ENCODE results near the gene KANK4. TPM values are rescaled to one million over a fixed set of nuclear protein-coding genes. Genes with fewer than 3 reads are reported as not detected.
"Not testable (repeated sequence)": the region's sequence is repeated elsewhere in the genome, so short reads cannot be mapped to it uniquely, and the experiment has no call there.

KANK4 gene
- total RNA-seq, 1 donor from 2014 or later = 1.2 TPM

DNA sequence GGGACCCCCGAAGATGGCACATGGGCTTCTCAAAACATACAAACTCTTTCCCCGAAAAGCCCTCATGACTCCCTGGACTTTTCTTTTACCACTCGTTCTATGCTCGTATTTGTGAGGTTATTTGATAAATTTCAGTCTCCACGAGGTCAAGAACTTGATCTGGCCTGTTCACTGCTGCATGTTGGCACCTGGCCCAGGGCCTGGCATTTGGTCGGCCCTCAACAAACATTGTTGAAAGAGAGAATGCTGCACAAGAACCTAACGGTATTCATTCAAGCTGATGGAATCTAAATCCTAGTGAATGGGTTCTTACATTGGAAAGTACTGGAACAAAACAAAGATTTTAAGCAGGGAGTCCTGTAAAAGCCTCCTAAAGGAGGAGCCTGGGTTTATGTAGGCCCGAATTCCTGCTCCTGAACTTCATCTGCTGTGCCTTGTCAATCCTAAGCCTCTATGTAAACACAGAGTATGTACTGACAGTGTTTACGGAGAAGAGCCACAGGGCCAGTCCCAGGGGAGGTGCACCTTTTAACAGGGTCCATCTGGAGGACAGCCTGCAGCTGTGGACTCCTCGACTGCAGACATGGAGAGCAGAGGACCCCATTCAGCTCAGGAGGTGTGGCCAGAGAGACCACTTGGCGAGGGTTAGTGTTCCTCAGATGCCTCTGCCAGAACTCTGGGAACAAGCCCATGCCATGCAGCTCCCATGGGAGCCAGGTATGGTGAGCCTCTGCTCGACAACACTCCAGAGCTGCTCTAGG is 77.7 kb downstream of the KANK4 start:
- DNase-seq (ENCODE audit: low spot score in 2 of 2) (no peak), FAIRE-seq (no peak)

DNA sequence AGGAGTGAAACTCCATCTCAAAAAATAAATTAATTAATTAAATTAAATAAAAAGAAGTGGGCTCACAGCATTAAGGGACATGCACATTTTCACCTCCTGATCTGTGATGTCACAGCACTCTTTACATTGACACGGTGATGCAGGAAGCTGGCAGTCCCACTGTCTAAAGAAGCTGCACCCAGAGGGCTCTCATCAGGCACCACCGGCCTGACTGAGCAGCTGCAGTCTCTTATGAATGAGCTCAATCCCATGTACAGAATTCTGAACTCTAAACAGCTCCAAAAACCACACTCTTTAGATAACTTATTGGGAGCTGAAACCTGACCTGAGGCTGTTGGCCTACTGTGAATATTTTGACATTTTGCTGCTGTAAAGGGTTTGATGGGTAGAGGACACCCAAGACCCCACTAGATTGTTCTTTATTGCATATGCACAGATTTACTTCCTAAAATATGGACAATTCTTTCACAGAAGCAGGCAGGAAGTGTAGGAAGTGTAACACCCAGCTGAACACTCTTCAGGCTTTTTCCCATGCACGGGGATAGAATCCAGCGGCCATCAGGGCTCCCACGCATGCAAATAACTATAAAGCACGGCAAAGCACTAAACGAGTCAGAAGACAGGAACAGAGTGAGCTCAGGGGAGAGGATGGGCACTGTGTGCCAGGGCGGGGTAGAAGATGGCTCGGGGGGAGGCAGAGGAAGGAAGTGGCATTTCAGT is 78.4 kb downstream of the KANK4 start:
- FAIRE-seq (no peak), DNase-seq (ENCODE audit: low spot score in 2 of 2) (no peak)

DNA sequence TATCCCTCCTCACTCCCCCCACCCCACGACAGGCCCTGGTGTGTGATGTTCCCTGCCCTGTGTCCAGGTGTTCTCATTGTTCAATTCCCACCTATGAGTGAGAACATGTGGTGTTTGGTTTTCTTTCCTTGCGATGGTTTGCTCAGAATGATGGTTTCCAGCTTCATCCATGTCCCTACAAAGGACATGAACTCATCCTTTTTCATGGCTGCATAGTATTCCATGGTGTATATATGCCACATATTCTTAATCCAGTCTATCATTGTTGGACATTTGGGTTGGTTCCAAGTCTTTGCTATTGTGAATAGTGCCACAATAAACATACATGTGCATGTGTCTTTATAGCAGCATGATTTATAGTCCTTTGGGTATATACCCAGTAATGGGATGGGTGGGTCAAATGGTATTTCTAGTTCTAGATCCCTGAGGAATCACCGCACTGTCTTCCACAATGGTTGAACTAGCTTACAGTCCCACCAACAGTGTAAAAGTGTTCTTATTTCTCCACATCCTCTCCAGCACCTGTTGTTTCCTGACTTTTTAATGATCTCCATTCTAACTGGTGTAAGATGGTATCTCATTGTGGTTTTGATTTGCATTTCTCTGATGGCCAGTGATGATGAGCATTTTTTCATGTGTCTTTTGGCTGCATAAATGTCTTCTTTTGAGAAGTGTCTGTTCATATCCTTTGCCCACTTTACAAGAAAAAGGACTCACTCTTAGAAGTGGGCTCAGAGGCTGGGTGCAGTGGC is 79.4 kb downstream of the KANK4 start:
- DNase-seq (ENCODE audit: low spot score in 2 of 2); FAIRE-seq: not testable (repeated sequence)

DNA sequence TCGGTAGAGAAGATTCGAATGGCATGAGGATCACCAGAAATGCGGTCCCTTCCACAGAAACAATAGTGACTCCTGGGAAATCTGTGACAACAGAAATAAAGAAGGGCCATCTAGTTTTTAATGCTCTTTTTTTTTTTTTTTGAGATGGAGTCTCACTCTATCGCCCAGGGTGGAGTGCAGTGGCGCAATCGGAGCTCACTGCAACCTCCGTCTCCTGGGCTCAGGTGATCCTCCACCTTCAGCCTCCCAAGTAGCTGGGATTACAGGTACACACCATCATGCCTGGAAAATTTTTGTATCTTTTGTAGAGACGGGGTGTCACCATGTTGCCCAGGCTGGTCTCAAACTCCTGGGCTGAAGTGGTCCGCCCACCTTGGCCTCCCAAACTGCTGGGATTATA is 80.7 kb downstream of the KANK4 start:
- FAIRE-seq = no peak
- no peak for DNase-seq (ENCODE audit: low spot score in 2 of 2)

DNA sequence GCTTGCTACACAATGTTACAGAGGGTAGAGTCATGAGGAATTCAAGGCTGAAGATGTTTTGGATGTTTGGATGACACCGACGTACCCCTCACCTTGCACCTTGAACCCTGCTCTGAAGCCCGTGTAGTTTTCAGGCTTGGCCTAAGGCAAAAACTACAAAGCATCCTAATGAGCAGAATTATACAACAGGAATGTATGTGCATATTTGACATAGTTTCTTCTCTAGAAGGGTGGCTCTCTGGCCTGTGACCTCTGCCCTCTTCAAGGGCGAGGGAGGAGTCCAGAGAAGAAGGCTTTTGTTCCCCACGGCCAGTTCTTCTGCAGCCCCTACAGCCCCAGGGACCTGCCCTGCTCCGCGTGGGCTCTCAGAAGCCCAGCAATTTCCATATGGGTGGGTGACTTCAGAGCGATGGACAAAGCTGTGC is 81.3 kb downstream of the KANK4 start:
- no peak for FAIRE-seq

DNA sequence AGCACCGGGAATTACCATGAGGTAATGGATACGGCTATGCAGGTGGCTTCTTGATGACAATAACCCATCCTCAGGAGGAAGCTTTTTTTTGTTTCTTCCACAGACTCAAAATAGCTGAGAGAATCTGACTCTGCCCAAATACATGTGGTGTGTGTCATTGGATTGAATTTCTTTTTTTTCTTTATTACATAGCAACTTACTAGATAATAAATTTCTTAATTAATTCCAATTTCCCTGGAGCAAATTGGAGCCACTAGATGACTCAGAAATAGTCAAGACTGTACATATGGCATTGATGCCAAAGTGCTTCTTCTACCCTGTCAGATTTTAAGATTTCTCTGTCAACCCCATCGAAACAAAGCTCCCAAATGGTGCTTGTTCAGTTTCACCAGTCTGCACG is 81.9 kb downstream of the KANK4 start:
- DNase-seq (ENCODE audit: low spot score in 2 of 2) (no peak), FAIRE-seq (no peak)

More for the DNA sequence above, 81.3 kb downstream of the KANK4 start:
- no peak for DNase-seq (ENCODE audit: low spot score in 2 of 2)

DNA sequence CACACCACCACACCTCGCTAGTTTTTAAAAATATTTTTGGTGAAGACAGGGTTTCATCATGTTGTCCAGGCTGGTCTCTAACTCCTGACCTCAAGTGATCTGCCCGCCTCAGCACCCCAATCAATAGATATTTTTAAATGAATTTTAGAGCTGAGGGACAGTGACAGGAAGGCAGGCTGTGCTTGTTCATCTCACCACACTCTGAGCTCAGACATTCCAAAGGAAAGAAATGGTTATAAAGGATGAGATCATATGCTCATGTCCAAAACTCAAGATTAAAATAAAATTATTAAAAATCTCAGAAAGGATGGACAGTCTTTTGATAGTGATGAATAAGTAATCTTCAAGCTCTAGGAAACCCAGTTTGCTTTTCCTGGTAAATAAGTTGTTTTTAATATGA is 83.7 kb downstream of the KANK4 start:
- no peak for DNase-seq (ENCODE audit: low spot score in 2 of 2)
- no peak for FAIRE-seq

DNA sequence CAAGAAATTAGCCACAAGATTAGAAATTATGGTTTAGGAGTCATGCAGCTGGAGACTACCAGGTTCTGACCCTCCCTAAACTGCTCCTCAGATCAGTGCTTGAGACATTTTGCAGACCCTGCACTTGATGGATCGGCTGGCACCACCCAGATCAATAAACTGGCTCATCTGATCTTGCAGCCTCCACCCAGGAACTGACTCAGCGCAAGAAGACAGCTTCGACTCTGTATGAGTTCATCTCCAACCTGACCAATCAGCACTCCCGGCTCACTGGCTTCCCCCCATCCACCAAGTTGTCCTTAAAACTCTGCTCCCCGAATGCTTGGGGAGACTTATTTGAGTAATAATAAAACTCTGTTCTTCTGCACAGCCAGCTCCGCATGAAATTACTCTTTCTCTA is 84.5 kb downstream of the KANK4 start:
- FAIRE-seq = no peak
- DNase-seq (ENCODE audit: low spot score in 2 of 2) = no peak

DNA sequence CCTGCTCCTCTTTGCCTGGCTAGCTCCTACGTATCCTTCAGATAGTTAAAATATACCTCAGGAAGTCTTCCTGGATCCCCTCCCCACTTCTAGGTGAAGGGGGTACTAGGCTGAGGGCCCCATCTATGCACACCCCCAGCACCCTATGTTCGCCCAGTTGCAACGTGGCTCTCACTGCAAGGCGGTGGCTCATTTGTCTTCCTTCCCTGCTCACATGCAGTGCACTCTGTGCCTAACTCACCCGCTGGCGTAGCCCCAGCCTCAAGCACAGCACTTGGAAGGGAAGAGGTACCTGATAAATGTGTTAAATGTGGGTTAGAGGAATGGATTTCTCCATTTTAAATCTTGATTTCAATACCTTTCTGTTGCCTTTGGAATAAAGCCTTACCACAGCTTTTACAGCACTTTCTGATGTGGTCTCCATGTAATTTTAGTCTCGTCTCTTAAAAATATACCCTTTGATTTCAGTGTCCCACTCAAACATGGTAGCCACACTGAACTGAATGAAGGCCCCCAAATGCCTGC is 85.2 kb downstream of the KANK4 start:
- DNase-seq (ENCODE audit: low spot score in 2 of 2) (no peak), FAIRE-seq (no peak)

DNA sequence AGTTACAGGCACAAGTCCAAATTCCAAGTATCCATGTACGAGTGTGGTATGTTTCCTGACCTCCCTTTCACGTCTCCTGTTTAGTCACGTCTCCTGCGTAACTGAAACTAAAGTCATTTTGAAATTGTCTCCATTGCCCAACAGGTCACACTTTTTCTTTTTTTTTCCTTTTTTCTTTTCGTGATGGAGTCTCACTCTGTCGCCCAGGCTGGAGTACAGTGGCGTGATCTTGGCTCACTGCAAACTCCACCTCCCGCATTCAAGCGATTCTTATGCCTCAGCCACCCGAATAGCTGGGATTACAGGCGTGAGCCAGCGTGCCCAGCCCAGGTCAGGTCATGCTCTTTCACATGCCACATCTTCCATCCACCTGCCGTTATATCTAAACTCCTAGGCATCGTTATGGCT is 86.4 kb downstream of the KANK4 start:
- DNase-seq (ENCODE audit: low spot score in 2 of 2) (no peak), FAIRE-seq (no peak)

DNA sequence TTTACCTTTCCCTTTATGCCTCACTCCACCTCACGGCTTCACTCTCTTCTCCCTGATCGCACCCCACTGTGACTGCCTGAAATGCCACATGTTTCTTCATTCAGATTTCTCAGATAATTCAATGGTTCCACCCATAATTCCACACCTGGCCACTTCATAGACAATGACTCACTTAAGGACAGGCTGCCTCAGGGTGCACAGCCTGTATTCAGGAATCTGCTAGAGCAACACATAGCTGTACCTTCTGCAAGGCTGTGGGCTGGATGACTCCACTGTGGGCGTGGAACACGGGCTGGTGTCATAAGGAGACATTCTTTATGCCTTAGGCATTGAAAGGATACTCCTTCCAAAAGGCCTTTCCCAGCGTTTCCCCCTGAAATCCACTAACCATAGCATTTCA is 88.5 kb downstream of the KANK4 start:
- no peak for FAIRE-seq

DNA sequence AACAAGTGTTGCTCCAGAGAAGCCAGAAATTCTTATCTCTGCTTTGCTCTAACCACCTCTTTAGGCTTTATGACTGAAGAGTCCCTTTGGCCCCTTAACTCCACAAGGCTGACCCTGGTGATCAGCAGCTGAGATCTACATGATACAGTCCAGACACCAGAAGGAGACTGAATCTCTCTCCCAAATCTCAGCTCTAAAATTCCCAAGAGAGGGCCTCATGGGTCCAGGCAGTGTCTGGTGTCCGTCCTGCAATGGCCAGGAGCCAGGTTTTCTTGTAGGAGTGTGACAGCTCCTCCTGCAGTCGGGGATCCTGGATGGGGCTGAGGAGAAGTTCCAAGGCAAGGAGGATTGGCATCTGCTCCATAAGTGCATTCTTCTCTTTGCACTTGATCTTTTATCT is 89.3 kb downstream of the KANK4 start:
- FAIRE-seq = no peak

More for the DNA sequence above, 88.5 kb downstream of the KANK4 start:
- no peak for DNase-seq (ENCODE audit: low spot score in 2 of 2)

DNA sequence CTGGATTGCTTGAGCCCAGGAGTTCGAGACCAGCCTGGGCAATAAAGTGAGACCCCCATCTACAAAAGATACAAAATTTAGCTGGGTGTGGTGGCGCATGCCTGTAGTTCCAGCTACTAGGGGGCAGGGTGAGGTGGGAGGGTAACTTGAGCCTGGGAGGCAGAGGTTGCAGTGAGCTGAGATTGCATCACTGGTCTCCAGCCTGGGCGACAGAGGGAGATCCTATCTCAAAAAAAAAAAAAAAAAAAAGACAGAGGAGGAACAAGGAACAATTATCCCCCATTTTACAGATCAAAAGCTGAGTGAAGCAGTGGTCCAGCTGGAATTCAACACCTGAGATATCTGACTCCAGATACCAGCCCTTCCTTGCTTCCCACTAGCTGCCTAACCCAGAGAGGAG is 89.8 kb downstream of the KANK4 start:
- FAIRE-seq (no peak), DNase-seq (ENCODE audit: low spot score in 2 of 2) (no peak)

More for the DNA sequence above, 89.3 kb downstream of the KANK4 start:
- DNase-seq (ENCODE audit: low spot score in 2 of 2) = no peak

DNA sequence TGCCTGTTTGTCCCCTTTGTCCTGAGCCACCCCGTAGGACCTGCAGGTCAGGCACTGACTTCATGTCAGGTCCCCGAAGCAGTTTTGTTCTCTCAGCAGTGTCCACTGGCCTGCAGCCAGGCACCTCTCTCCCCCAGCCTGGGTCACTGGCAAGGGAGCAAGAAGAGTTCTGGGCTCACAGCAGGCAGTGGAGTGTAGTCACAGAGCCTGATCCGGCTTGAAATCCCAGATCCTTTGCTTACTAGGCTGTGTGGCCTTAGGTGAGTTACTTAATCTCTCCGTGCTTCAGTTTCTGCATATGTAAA is 90.4 kb downstream of the KANK4 start:
- no peak for FAIRE-seq

DNA sequence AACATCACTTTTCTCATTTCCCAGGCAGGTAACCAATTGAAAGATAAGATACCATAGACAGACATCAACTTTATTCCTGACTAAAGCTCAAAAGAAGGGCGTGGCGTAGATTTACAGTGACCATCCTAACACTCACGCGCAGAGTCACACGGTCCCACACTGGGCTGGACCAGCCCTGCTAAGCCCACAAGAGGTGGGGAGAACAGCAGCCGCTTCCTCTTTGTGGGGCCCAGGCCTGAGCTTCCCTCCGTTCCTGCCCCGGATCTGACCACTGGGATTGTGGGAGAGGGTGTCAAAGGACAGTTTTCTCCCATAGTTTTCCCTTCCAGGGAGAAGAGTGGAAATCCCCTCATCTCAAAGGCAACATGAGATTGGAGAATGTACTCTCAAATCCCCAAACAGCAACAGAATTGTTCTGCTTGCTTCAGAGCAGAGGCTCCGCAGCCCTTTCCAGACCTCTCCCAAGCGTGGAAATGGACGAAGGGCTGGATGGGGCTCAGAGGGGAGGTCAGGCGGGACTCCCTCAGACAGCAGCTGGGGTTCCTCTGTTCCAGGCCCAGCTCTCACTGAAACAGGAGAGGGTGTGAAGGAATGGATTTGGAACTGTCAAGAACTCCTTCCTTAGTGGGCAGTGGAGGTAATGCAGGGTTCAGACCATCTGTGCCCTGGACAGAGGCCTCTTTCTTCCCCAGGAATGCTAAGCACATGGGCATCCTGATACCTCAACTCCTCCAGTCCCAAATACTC is 90.9 kb downstream of the KANK4 start:
- FAIRE-seq (no peak), DNase-seq (ENCODE audit: low spot score in 2 of 2) (no peak)

More for the DNA sequence above, 90.4 kb downstream of the KANK4 start:
- DNase-seq (ENCODE audit: low spot score in 2 of 2) = no peak

DNA sequence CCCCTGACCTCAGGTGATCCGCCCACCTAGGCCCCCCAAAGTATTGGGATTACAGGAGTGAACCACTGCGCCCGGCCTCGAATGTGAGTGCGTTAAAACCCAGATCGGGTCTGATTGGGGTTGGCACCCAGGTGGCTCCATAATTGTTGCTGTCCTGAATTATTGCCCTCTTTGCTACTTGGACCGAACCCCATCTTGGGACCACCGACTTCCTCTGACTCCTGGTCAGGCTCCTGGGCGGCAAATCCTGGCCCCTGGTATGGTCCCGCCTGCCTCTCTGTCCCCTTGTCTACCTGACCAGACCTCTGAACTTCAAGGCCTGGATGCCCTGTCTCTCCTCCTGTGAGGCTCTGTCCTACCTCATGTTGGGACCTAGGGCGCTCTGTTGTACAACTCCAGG is 91.7 kb downstream of the KANK4 start:
- no peak for DNase-seq (ENCODE audit: low spot score in 2 of 2)
- FAIRE-seq = no peak

DNA sequence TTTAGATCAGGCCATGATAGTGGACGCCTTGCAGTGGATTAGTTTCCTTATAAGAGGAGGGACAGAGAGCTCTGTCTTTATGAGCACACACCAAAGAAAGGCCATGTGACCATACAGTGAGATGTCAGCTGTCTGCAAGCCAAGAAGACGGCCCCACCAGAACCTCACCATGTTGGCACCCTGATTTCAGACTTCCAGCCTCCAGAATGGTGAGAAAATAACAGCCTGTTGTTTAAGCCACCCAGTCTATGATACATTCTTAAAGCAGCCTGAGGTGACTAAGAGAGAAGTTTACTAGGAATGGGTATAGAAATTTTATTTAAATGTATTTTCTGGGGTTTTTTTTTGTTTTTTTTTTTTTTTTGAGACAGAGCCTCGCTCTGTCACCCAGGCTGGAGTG is 95.1 kb downstream of the KANK4 start:
- no peak for FAIRE-seq
- no peak for DNase-seq (ENCODE audit: low spot score in 2 of 2)

DNA sequence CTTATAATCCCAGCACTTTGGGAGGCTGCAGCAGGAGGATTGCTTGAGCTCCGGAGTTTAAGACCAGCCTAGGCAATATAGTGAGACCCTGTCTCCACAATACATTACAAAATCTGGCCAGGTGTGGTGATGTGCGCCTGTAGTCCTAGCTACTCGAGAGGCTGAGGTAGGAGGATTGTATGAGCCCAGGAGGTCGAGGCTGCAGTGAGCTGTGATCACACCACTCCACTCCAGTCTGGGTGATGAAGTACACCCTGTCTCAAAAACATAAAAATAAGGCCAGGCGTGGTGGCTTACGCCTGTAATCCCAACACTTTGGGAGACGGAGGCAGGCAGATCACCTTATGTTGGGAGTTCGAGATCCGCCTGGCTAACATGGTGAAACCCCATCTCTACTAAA is 96.9 kb downstream of the KANK4 start:
- FAIRE-seq (no peak), DNase-seq (ENCODE audit: low spot score in 2 of 2) (no peak)

DNA sequence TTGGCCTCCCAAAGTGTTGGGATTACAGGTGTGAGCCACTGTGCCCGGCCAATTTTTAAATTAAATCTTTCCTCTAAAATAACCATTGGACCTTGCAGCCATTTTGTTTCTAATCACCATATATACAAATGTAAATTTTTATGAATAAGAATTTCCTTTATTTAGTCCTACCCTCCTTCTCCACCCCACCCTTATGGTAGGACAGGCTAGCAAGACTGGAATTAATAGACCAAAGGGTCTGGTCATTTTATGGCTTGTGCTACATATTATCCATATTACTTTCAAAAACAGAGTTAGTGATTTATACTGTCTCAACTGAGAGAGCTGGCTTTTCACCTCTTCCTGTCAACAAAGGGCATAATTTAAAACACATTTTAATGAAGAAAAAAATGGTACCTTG is 98.1 kb downstream of the KANK4 start:
- DNase-seq (ENCODE audit: low spot score in 2 of 2) (no peak), FAIRE-seq (no peak)

DNA sequence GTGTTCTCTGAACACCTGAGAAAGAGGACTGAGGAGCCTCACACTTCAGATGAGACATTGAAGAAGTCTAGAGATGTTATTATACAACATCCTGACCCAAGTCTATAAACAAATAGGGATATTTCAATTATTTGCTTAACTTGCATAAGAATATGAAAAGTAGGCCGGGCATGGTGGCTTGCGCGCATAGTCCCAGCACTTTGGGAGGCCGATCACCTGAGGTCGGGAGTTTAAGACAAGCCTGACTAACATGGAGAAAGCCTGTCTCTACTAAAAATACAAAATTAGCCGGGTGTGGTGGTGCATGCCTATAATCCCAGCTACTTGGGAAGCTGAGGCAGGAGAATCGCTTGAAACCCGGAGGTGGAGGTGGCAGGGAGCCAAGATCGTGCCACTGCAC is 98.8 kb downstream of the KANK4 start:
- not testable (repeated sequence) for DNase-seq (ENCODE audit: low spot score in 2 of 2); FAIRE-seq

Measured in frontal cortex (tissue), 4 donors.